HG03064 (cell line): ENCODE results near the gene INAFM2.

Experiments
- ATAC-seq: cut with Tn5 transposase; IDR thresholded peaks from one replicate; pipeline ENCODE4 v1.9.1; 2021; ENCODE audit warnings: low read depth; ENCODE audit not compliant: unreplicated experiment

The INAFM2 gene

GRCh38 chr15:40303576-40303975 is 19.9 kb upstream of the INAFM2 start:
- no peak for ATAC-seq

- ATAC-seq = no peak
Observed at GRCh38 chr15:40305281-40305680, 18.2 kb upstream of the INAFM2 start.

- no peak for ATAC-seq
Observed at GRCh38 chr15:40306371-40306770, 17.1 kb upstream of the INAFM2 start.

- ATAC-seq = no peak
Observed at GRCh38 chr15:40306908-40307307, 16.6 kb upstream of the INAFM2 start.

- ATAC-seq = peak; percentile 65
Observed at GRCh38 chr15:40307421-40308211, 15.9 kb upstream of the INAFM2 start, which contains the start of gene PLCB2. PLCB2 (minus strand) TSS chr15:40307935; CDS start chr15:40307672, 263 bp downstream.

- ATAC-seq = no peak
Observed at GRCh38 chr15:40309344-40309862, 14.1 kb upstream of the INAFM2 start.

GRCh38 chr15:40310001-40310959 is 13.2 kb upstream of the INAFM2 start:
- no peak for ATAC-seq

- ATAC-seq = no peak
Observed at GRCh38 chr15:40310993-40311392, 12.5 kb upstream of the INAFM2 start.

- ATAC-seq = no peak
Observed at GRCh38 chr15:40312370-40313158, 10.9 kb upstream of the INAFM2 start.

- ATAC-seq = no peak
Observed at GRCh38 chr15:40313531-40314398, 9.7 kb upstream of the INAFM2 start.

- no peak for ATAC-seq
Observed at GRCh38 chr15:40314723-40315276, 8.7 kb upstream of the INAFM2 start.

GRCh38 chr15:40316931-40317330 is 6.6 kb upstream of the INAFM2 start:
- ATAC-seq = no peak

GRCh38 chr15:40317580-40317979 is 5.9 kb upstream of the INAFM2 start:
- no peak for ATAC-seq

- no peak for ATAC-seq
Observed at GRCh38 chr15:40320409-40320808, 3.1 kb upstream of the INAFM2 start.

- no peak for ATAC-seq
Observed at GRCh38 chr15:40320931-40321371, 2.5 kb upstream of the INAFM2 start.

- no peak for ATAC-seq
Observed at GRCh38 chr15:40322531-40323238, 807 bp upstream of the INAFM2 start.

GRCh38 chr15:40323953-40324937 is 753 bp downstream of the INAFM2 start:
- peak; percentile 8 for ATAC-seq
